T follicular helper cell (primary cell): ENCODE data around the gene SPPL3.
"Not testable (repeated sequence)": the region's sequence is repeated elsewhere in the genome, so short reads cannot be mapped to it uniquely, and the experiment has no call there.

Source experiments
- DNase-seq: peaks from one replicate; pipeline ENCODE4 v3.0.0-alpha.2; 2020; ENCODE audit warnings: low read depth
- total RNA-seq, 2 experiments: gene quantifications; one replicate each; lab custom pipeline; 2026; lab: John Stamatoyannopoulos, UW

Gene SPPL3
- 29.3 to 46.7 reads per million in 2 experiments for total RNA-seq

- DNase-seq: peak; percentile 88
Measured at GRCh38 chr12:120904197-120904773, at the start of gene SPPL3. Gene SPPL3 (minus strand): TSS chr12:120904358. CDS start chr12:120903867, 491 bp downstream.

- DNase-seq: no peak
Measured at GRCh38 chr12:120950807-120951206, 46.6 kb upstream of the SPPL3 start.

GRCh38 chr12:120950260-120950799 lies 46.2 kb upstream of the SPPL3 start:
- DNase-seq: not testable (repeated sequence)

GRCh38 chr12:120945516-120945915 lies 41.4 kb upstream of the SPPL3 start:
- DNase-seq: not testable (repeated sequence)

- DNase-seq: peak; percentile 38
Measured at GRCh38 chr12:120944645-120945217, 40.6 kb upstream of the SPPL3 start.

GRCh38 chr12:120943482-120943881 lies 39.3 kb upstream of the SPPL3 start:
- no peak for DNase-seq

- no peak for DNase-seq
Measured at GRCh38 chr12:120941846-120942405, 37.8 kb upstream of the SPPL3 start.

GRCh38 chr12:120941412-120941811 lies 37.3 kb upstream of the SPPL3 start:
- no peak for DNase-seq

- no peak for DNase-seq
Measured at GRCh38 chr12:120940799-120941198, 36.6 kb upstream of the SPPL3 start.

- no peak for DNase-seq
Measured at GRCh38 chr12:120940006-120940405, 35.8 kb upstream of the SPPL3 start.

- DNase-seq: no peak
Measured at GRCh38 chr12:120939523-120939922, 35.4 kb upstream of the SPPL3 start.

- DNase-seq: no peak
Measured at GRCh38 chr12:120938496-120938895, 34.3 kb upstream of the SPPL3 start.

- no peak for DNase-seq
Measured at GRCh38 chr12:120936197-120936596, 32.0 kb upstream of the SPPL3 start.

- no peak for DNase-seq
Measured at GRCh38 chr12:120933786-120934185, 29.6 kb upstream of the SPPL3 start.

GRCh38 chr12:120932956-120933526 lies 28.9 kb upstream of the SPPL3 start:
- no peak for DNase-seq

- no peak for DNase-seq
Measured at GRCh38 chr12:120932058-120932457, 27.9 kb upstream of the SPPL3 start.

- no peak for DNase-seq
Measured at GRCh38 chr12:120930032-120930431, 25.9 kb upstream of the SPPL3 start.

- DNase-seq: no peak
Measured at GRCh38 chr12:120928864-120929652, 24.9 kb upstream of the SPPL3 start.

- no peak for DNase-seq
Measured at GRCh38 chr12:120925740-120926563, 21.8 kb upstream of the SPPL3 start.

- no peak for DNase-seq
Measured at GRCh38 chr12:120922279-120922678, 18.1 kb upstream of the SPPL3 start.

- no peak for DNase-seq
Measured at GRCh38 chr12:120921637-120922036, 17.5 kb upstream of the SPPL3 start.
